ENCODE results near the gene FAM169A. TPM values are rescaled to one million over a fixed set of nuclear protein-coding genes. Genes with fewer than 3 reads are reported as not detected.
"Not testable (repeated sequence)": the region's sequence is repeated elsewhere in the genome, so short reads cannot be mapped to it uniquely, and the experiment has no call there.

The FAM169A gene
- total RNA-seq, 1 donor from 2014 or later: 3.0 TPM

DNA sequence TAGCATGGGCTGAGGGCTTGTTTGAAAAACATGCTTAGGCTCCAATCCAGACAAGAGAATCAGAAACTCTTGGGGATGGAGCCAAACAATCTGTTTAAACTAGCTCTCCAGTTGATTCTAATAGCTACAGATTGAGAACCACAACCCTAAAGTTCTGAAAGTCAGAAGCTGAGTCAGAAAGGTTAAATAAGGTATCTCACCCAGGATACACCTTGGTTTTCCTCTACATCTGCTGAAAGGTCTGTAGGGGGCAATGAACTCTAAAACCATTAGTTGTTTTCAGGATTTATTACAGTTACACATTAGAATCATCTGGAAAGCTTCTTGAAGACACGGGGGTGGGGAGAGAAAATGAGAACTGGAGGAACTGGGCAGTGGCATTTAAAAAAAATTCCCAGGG, 104.9 kb downstream of the FAM169A start:
- intact Hi-C loops (cut with DNase I): no loop called here
- no peak for DNase-seq
- no peak for ATAC-seq (ENCODE audit: poor library complexity)

- ATAC-seq (ENCODE audit: poor library complexity); intact Hi-C loops (cut with DNase I); DNase-seq: not testable (repeated sequence)
Measured at GRCh38 chr5:74748742-74749141, 117.4 kb downstream of the FAM169A start.

DNA sequence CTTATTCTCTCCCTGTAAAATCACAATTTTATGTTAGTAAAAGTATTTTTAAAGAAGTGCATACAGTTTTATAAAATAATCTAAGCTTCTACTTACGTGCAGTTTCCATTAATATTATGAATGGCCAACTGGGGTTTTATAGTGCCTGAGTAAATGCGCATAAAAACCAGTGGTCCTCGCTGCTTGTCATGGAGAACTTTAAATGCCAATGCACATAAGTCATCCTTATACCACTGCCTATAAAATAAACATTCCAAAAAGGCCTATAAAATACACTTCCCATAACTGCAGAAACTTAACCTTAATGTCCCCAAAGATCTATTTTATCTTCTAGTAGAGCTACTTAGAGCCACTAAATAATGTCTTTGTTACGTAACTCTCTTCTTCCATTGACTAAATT, 127.8 kb downstream of the FAM169A start:
- intact Hi-C loops (cut with DNase I): no loop called here
- ATAC-seq (ENCODE audit: poor library complexity) (no peak), DNase-seq (no peak)

- DNase-seq: no peak
- no peak for ATAC-seq (ENCODE audit: poor library complexity)
- intact Hi-C loops (cut with DNase I): no loop called here
Measured at GRCh38 chr5:74736759-74737158, 129.4 kb downstream of the FAM169A start.

Other genes with a start within 250 kb of the FAM169A start
- gene ENC1, start 225.7 kb downstream of the FAM169A start, total RNA-seq: 2.3 TPM
- gene HEXB, start 181.2 kb downstream of the FAM169A start, total RNA-seq: 83.6 TPM
- 42.3 TPM for gene GFM2, start 99.3 kb downstream of the FAM169A start, total RNA-seq
- gene NSA2, start 99.1 kb downstream of the FAM169A start, total RNA-seq: 35.1 TPM
- 0.30 TPM for gene GCNT4, start 186.2 kb upstream of the FAM169A start, total RNA-seq

Data from Right ventricle myocardium superior (tissue), 1 donor.